ENCODE measurements around the gene NUAK1.

NUAK1 gene

GRCh38 chr12:106096376-106096775 is 42.4 kb downstream of the NUAK1 start:
- no peak for TF ChIP-seq GLIS3 (CRISPR knock-in tag; IDR thresholded peaks at IDR 0.05)
- TF ChIP-seq TOX (CRISPR knock-in tag; IDR thresholded peaks at IDR 0.05; ENCODE audit: borderline replicate concordance): no peak
- TF ChIP-seq SNAI2 (CRISPR knock-in tag; IDR thresholded peaks at IDR 0.05): no peak
- no peak for TF ChIP-seq ZFP3 (CRISPR knock-in tag; IDR thresholded peaks at IDR 0.05)
- no peak; the same call in 2 of the 3 replicates for ATAC-seq

GRCh38 chr12:106094304-106094703 is 44.5 kb downstream of the NUAK1 start:
- no peak for ATAC-seq
- no peak for TF ChIP-seq GLIS3 (CRISPR knock-in tag; IDR thresholded peaks at IDR 0.05)
- TF ChIP-seq CREB5 (CRISPR knock-in tag; IDR thresholded peaks at IDR 0.05; ENCODE audit: low read depth): no peak
- TF ChIP-seq CSDC2 (CRISPR knock-in tag; IDR thresholded peaks at IDR 0.05): no peak
- no peak for TF ChIP-seq PPARA (CRISPR knock-in tag; IDR thresholded peaks at IDR 0.05; ENCODE audit: borderline replicate concordance)
- TF ChIP-seq ZC3H10 (CRISPR knock-in tag; IDR thresholded peaks at IDR 0.05): no peak
- no peak for TF ChIP-seq ZNF565 (CRISPR knock-in tag; conservative IDR thresholded peaks at IDR 0.05; ENCODE audit: low read depth)
- TF ChIP-seq ZFP30 (CRISPR knock-in tag; IDR thresholded peaks at IDR 0.05): no peak
- TF ChIP-seq TSHZ2 (CRISPR knock-in tag; IDR thresholded peaks at IDR 0.05): no peak
- no peak for TF ChIP-seq OSR1 (CRISPR knock-in tag; IDR thresholded peaks at IDR 0.05)
- TF ChIP-seq PATZ1 (CRISPR knock-in tag; IDR thresholded peaks at IDR 0.05; ENCODE audit: borderline replicate concordance): no peak
- no peak for TF ChIP-seq POU6F1 (CRISPR knock-in tag; IDR thresholded peaks at IDR 0.05; ENCODE audit: borderline replicate concordance, low read depth)
- TF ChIP-seq ZNF70 (CRISPR knock-in tag; IDR thresholded peaks at IDR 0.05): no peak
- no peak for TF ChIP-seq ARNTL (CRISPR knock-in tag; IDR thresholded peaks at IDR 0.05; ENCODE audit: borderline replicate concordance, low read depth)
- TF ChIP-seq ZNF8 (CRISPR knock-in tag; IDR thresholded peaks at IDR 0.05): no peak
- no peak for TF ChIP-seq TCF4 (CRISPR knock-in tag; IDR thresholded peaks at IDR 0.05; ENCODE audit: borderline replicate concordance)
- no peak for TF ChIP-seq RARB (CRISPR knock-in tag; IDR thresholded peaks at IDR 0.05)
- TF ChIP-seq CSRNP3 (CRISPR knock-in tag; IDR thresholded peaks at IDR 0.05): no peak
- TF ChIP-seq TOX (CRISPR knock-in tag; IDR thresholded peaks at IDR 0.05; ENCODE audit: borderline replicate concordance): no peak
- no peak for TF ChIP-seq ESRRG (CRISPR knock-in tag; IDR thresholded peaks at IDR 0.05)
- TF ChIP-seq ZFP3 (CRISPR knock-in tag; IDR thresholded peaks at IDR 0.05): no peak

- ATAC-seq: no peak
- TF ChIP-seq RARB (CRISPR knock-in tag; IDR thresholded peaks at IDR 0.05) (no peak), ZNF70 (CRISPR knock-in tag; IDR thresholded peaks at IDR 0.05) (no peak), ESRRG (CRISPR knock-in tag; IDR thresholded peaks at IDR 0.05) (no peak), TOX (CRISPR knock-in tag; IDR thresholded peaks at IDR 0.05; ENCODE audit: borderline replicate concordance) (no peak), BACH2 (CRISPR knock-in tag; IDR thresholded peaks at IDR 0.05; ENCODE audit: borderline replicate concordance) (no peak), GLIS3 (CRISPR knock-in tag; IDR thresholded peaks at IDR 0.05) (no peak), POU6F1 (CRISPR knock-in tag; IDR thresholded peaks at IDR 0.05; ENCODE audit: borderline replicate concordance, low read depth) (no peak), ARNTL (CRISPR knock-in tag; IDR thresholded peaks at IDR 0.05; ENCODE audit: borderline replicate concordance, low read depth) (no peak), ZNF8 (CRISPR knock-in tag; IDR thresholded peaks at IDR 0.05) (no peak), OSR1 (CRISPR knock-in tag; IDR thresholded peaks at IDR 0.05) (no peak), CSRNP3 (CRISPR knock-in tag; IDR thresholded peaks at IDR 0.05) (no peak), ZFP3 (CRISPR knock-in tag; IDR thresholded peaks at IDR 0.05) (no peak), PATZ1 (CRISPR knock-in tag; IDR thresholded peaks at IDR 0.05; ENCODE audit: borderline replicate concordance) (no peak), ZC3H10 (CRISPR knock-in tag; IDR thresholded peaks at IDR 0.05) (no peak)
Observed at GRCh38 chr12:106093246-106093645, 45.5 kb downstream of the NUAK1 start.

Measured in SK-N-SH treated with all-trans-retinoic acid at 6 μM for 48 hours (cell line).